Thyroid gland (tissue), 4 donors: Measurements from ENCODE around the gene RFLNA.

Experiments used
- CTCF ChIP-seq, 6 experiments: fragments of 200-600 bp in 3 of 6; fragments of 450-650 bp in 3 of 6; sonication (generic) in 3 of 6; IDR thresholded peaks; one replicate each; pipeline ENCODE4 v1.5.1; 2016 to 2019; ENCODE audit warnings: antibody characterized with exemption in 6 of 6, mild to moderate bottlenecking in 2 of 6, inconsistent platforms in 1 of 6, moderate library complexity in 1 of 6
- POLR2A ChIP-seq, 2 donors: fragments of 450-650 bp; IDR thresholded peaks; one replicate each; pipeline ENCODE4 v1.6.1; 2017; ENCODE audit warnings: antibody characterized with exemption in 2 of 2, mild to moderate bottlenecking in 2 of 2, moderate library complexity in 1 of 2

GRCh38 chr12:124317400-124317799 lies 22.5 kb downstream of the RFLNA start:
- TF ChIP-seq CTCF (IDR thresholded peaks at IDR 0.05) (no peak), POLR2A (IDR thresholded peaks at IDR 0.05) (no peak)
